IPS-NIHi11 (cell line): Measurements from ENCODE around the gene NR5A1.

Experiments used
- DNase-seq: peaks from one replicate; pipeline ENCODE4 v3.0.0; 2012; ENCODE audit warnings: mixed read lengths, low spot score

Gene NR5A1

DNA sequence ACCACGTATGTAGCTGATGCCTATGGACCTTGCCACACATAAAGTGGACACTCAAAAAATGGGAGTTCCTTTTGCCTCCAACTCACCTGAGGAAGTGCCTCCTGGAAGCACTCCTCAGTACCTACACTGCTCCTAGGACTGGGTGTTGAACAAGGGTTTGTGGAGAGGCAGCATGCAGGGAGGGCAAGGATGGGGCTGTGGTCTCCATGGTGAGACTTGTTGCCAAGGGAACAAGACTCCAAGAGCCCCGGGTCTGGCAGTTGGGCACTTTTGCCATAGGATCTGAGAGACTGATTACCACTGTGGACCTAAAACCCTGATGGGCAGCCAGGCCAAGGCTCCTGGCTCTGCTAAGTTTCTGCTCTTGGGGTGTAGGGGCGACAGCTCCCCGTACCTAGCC lies 6.9 kb upstream of the NR5A1 start:
- no peak for DNase-seq

DNA sequence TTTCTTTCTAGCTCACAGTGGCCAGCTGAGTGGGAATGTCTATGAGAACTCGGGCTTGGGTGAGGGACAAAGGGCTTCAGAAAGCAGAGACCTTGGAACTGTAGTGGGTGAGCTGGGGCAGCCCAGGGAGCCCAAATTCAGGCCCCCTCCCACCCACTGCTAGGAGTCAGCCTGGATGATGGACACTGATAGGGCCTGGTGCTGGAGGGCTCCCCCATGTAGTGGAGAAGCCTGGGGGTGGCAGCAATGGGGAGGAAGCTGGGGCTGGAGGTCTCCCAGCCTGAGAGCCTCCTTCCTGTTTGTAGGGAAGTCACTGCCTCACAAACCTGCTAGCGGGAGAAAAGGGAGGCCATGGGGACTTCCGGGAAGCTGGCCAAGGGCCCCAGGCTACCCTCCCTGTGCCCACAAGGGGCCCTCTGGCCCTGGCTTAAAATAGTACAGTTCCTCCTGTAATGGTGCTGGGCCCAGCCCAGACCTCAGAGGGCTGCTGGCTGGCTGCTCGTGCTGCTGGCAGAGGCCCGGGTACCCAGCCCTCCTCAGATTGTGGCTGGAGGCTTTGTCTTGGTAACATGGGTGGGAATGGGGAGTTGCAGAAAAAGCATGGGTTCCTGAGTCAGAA lies 6.3 kb upstream of the NR5A1 start:
- DNase-seq: no peak

DNA sequence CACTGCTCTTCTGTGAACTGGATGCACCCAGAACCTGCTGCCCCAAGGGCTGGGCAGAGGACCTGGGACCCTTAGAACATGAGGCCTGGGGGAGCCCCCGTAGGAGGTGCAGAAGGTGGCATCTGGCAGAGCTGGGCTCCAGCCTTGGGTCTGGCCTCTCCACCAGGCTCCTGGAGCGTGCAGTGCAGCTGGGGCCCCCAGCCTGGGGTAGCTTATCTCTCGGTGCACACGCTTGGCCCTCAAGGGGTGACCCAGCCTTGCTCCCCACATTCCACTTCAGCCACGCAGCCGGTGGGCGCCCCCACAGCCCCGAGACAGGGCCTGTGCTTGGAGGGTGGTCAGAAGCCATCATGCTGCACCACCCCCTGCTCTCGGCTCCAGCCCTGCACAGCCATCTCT lies 5.6 kb upstream of the NR5A1 start:
- DNase-seq: no peak

DNA sequence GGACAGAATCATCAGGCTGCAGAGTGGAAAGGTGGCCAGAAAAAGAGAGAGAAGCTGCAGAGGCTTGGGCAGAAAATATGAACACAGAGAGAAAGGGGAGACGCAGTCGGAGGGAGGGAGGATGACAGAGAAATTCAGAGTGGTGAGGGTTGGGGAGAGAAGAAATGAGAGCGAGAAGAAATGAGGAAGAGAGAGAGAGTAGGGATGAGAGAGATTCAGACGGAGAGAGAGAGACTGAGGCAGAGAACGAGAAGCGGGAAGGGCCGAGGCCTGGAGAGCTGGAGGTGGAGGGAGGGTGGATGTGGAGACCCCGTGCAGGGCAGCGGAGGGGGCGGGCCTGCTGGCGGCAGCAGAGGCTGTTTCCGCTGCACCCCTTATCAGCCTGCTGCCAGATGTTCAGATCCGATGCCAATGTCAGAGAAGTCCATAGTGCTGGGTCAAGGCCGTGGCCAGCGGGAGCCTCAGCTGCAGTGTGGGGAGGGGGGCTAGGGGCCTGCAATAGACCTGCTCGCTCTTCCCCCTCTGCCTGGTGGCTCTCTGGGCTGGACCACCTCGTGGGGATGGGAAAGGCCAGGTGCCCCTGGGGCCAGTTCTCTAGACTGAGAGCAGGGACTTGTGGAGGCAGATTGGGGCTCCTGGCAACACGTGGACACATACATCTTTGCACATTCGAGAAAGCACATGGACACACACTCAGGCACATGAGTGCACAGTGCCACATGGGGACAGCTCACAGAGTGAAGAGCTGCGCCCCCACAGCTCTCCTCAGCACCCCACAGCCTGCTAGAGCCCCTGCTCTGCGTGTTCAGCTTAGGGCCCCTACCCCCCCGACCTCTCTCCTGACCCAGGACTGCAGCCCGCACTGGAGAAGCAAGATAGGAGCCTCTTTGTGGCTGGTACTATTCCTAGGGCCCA lies 4.9 kb upstream of the NR5A1 start:
- DNase-seq: no peak

DNA sequence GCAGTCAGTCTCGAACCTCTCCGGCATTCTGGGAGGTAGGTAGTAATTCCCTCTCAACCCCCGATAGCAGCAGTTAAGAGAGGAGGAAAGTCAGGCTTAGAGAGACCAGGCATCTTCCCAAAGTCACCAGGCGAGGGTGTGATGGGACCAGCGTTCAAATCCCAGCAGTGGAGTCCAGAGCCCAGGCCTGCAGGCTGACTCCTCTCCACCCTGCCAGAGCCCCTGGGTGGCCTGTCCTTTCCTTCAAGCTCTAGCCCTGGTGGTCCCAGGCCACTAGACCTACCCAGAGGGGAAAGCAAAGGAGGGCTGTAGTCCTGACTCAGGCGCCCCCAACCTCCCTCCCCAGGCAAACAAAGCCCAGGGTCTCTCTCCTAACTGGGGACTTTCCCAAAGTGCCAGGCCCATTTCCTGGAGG lies 4.2 kb upstream of the NR5A1 start:
- DNase-seq: peak; percentile 61

DNA sequence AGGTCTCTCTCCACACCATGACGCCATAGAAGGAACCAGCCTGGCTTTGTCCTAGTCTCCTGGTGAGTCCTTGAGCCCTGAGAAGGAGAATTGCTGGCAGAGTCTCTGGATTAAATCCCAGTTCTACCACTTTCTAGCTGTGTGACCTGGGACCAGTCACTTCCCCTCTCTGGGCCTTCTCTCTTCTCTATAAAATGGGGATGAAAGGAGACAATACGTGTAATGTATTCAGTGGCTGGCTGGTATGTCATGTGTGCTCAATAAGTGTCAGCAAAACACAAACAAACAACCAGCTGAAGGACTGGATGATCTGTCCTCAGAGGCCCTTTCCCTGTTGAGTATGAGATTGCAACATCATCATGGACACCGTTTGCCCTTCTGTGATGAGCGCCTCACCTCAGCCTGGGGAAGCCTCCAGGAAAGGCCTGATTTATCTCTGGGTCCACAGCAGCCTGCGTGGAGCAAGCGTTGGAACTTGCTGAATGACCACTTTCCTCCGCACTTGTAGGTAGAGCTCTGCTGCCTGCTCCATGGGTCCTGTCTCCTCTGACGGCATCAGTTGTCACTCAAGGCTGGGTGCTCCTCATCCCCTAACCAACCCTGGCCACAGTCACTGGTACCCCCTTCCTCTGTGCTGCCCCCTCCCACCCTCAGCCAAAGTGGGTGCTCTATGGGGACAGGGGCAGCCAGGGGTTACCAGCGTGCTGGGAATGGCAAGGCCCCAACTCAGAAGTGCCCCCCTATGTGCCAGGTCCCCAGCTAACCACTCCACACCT lies 3.6 kb upstream of the NR5A1 start:
- DNase-seq: no peak

DNA sequence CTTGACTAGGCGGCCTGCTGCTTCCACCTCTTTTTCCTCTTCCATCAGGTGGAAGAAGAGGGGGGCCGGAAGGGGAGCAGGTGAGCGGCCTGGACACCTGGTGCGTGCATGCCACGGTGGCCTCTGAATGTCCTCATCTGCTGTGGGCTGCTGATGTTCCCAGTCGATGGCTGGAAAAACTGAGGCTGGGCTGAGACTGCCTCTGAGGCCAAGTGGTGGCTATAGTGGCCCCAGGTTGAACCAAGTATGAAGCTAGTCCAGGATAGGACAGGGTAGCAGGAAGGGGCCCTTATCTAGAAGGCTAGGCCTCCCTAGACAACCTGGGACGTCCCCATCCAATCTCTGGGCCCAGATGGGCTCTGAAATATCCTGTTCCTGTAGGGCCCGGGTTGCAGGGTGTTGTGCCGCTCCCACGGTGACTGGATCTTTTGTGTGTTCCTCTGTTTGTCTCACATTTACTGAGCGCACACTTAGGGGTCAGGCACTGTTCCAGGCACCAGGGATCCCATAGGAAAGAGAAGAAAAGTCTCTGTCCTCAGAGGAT lies 753 bp upstream of the NR5A1 start:
- DNase-seq: no peak

DNA sequence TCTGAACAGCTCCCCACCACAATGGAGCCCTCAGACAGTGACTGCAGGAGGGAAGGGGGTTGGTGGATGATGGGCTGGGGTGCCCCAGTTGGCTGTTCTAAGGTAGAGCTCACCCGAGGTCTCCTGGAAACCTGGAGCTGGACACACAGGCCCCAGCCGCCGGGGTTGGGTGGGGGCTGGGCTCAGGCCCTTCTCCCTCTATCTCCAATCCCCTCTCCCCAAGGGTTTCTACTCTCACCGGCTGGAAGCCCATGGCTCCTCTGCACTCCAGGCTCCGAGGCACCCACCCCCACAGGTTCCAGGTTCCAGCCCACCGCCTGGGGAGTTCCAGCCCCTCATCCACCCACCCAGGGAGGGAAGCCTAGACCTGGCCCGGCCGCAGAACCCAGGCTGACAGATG lies 766 bp downstream of the NR5A1 start:
- no peak for DNase-seq

DNA sequence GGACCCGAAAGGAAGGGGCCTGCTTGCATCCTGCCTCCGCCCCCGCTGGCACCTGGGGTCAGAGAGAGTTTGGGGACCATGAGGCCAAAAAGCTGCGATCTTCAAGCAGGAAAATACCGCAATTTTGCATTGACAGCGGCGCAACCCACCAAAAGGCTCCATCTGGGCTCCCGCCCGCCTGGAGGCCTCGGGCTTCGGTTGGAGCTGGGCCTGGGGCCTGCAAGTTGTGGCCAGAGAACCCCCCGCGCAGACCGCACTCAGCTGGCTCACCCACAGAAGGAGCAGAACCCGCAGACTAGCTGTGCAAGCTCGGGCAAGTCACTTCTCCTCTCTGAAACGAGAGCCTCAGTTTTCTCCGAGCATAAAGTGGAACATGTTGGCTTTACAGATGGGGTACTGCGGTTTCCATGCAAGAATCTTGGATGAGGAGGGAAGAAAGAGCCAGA lies 1.3 kb downstream of the NR5A1 start:
- DNase-seq: no peak

DNA sequence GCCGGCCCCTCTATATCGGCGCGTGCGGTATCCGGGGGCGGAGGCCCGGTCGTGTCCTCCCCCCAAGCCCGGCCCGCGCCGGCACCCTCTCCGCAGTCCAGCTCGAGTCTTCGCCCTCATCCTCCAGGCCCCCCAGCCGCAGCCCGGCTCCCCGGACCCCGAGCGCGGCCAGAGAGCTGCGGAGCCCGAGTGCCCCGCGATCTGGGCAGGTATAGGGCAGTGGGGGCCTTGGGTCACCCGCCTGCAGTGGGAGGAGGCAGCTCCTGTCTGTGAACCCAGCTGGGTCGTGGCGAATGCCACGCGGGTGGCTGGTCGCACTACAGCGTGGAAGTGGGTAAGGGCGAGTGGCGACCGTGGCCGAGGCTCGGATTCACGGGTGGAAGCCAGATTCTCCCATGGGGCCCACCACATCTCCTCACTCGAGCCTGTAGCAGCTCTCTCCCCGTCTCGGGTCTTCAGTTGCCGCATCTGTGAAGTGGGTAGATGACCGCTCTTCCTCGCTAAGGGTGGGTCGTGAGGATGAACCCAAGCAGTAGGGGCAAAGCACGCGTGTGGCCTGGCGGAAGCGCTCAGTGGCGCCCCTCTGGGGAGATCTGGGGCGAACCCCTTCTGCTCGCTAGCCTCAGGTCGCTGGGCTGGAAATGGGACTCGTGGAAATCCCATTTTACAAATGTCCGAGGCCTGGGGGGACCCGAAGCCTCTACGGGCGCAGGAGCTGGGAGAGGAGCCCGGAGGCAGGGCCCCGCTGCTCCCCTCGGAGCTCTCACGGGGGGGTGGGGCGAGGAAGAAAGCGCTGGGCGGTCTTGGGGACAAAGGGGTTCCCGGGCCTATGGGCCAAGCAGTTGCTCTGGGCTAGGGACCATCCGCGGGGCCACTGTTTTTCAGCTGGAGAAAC lies 1.9 kb downstream of the NR5A1 start:
- DNase-seq: peak; percentile 67

DNA sequence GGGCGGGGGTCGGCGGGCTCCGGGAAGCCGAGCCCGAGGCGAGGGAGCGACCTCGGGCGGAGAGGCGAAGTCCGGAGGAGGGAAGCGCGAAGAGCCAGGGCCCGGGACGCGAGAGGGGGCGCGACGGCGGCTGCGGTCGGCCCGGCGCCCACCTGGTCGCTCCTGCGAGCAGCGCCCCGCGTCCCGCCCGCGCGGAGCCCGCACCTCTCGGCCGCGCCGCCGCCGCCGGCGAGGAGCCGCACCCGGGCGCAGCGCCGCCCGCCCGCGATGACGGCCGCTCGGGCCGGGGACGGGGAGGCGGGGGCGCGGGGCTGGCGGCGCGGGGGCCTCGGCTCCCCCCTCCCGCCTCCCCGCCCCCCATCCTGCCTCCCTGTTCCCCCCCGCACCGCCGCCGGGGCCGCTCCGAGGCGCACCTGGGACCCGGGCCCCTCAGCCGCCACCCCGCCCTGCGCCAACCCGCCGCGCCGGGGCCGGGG lies 2.6 kb downstream of the NR5A1 start:
- peak; percentile 63 for DNase-seq

DNA sequence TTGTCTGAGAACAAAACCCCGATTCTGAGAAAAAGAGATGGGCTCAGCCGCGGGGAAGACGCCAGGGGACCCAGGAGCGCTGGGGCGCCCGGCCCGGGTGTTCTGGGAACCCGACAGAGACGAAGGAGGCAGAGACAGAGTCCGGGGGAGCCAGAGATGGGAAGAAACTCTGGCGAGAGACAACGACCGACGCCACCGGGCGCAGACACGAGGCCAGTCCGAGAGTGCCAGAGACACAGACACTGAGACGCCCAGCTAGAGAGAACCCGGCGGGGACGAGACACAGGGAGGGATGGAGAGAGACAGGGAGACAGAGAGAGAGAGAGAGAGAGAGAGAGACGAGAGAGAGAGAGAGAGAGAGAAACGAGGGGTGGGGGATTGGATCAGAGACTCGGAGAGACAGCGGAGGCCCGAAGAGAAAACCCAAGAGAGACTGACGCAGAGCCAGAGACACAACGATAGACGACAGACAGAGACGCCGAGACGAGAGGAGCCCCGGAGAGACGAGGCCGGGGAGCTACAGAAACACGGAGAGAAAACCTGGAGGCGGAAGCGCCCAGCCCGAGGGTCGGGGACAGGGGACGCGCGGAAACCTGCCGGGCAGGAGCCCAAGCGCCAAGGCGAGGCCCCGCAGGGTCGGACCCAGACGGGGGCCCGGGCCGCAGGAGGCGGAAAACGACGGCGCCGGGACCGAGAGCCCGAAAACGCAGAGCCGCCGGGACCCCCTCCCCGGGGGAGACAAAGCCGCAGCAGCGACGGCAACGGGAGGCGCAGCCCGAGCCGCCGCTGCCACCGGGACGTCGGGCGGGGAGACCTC lies 3.3 kb downstream of the NR5A1 start:
- no peak for DNase-seq

DNA sequence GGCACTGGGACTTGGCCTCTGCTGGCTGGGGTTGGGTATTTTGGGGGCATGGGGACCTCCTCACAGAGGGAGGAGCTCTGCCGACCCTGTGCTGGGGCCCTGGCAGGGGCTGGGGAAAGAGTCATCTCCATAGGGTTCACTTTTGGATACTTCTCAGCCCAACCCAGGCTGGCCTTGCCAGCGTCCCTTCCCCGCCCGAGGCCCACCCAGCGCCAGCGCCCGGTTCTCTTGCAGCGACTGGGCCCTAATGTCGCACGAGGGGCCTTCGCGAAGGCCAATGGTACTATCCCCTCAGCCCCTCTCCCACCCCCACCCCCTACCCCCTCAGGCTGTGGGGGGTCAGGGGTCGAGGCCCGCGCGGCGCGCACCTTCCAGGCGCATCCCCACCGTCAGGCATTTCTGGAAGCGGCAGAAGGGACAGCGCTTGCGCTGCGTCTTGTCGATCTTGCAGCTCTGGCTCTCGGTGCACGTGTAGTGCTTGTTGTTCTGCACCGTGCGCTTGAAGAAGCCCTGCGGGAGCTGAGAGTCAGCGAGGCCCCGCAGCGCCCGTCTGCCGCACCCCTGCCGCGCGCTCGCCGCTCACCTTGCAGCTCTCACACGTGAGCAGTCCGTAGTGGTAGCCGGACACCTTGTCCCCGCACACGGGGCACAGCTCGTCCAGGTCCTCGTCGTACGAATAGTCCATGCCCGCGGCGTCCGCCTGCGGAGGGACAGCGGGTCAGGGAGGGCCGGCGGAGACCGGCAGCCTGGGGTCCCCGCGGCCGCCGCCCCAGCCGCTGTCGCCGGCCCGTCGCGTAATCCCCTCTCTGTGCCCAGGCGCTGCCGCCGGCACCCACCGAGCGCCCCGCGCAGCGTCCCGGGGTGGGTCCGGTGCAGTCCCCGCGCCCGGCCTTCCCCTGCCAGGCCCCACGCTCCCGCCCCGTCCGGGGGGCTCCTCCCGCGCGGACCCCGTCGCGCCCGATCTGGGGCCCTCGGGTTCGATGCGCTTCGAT lies 4.2 kb downstream of the NR5A1 start:
- no peak for DNase-seq

DNA sequence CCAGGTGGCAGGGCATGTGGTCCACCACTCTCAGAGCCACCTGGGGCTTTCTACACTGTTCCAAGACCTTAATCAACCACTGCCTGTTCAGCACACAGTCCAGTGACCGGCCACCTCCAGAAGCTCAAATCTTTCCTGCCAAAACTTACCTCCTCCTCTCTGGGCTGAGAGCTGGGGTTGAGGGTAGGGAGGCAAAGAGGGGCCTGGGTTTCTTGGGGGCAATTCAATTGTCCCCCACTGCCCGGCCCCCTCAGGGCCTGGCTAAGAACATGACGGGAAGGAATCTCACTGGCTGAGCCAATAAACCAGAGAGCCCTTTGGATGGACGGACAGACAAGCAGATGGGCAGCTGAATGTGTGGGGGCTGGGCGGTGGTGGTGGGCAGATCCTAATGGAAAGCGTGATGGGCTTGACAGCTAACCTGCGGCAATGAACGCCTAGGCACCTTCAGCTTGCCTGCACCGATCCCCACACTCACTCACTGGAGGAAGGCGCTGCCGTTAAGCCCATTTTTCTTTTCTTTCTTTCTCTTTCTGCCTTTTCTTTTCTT lies 5.4 kb downstream of the NR5A1 start:
- DNase-seq: no peak

DNA sequence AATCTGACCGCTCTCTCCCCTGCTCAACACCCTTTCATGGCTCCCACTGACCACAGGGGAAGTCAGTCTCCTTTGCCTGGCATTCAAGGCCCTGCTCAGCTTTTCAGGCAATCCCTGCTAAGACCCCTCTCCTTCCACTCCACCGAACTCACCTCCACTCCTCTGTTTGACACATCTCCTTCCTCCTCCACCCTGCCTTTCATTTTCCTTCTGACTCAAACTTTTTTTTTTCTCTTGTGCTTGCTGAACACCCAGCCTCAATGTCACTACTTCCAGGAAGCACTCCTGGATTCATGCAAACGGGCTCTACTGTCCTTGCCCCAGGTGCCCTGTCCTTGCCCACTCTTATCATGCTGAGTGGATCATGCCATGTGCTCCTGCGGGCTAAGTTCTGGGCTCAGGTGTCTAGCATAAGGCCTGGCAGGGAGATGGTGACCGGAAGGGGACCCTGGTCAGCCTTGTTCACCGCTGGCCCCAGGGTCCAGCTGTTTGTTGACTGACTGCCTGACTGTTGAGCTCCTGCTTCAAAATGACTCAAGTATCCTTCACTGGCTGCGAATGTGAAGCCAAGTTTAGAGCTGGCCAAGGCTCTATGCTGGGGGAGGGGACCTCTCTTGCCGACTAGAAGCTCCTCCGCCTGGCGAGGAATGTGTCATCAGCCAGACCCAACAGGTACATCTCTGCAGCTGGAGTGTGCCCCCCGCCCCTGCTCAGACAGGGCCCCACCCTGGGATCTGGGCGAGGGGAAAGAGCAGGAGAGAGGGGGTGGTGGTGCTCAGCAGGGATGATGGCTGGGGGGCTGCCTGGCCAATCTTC lies 6.2 kb downstream of the NR5A1 start:
- DNase-seq: no peak

DNA sequence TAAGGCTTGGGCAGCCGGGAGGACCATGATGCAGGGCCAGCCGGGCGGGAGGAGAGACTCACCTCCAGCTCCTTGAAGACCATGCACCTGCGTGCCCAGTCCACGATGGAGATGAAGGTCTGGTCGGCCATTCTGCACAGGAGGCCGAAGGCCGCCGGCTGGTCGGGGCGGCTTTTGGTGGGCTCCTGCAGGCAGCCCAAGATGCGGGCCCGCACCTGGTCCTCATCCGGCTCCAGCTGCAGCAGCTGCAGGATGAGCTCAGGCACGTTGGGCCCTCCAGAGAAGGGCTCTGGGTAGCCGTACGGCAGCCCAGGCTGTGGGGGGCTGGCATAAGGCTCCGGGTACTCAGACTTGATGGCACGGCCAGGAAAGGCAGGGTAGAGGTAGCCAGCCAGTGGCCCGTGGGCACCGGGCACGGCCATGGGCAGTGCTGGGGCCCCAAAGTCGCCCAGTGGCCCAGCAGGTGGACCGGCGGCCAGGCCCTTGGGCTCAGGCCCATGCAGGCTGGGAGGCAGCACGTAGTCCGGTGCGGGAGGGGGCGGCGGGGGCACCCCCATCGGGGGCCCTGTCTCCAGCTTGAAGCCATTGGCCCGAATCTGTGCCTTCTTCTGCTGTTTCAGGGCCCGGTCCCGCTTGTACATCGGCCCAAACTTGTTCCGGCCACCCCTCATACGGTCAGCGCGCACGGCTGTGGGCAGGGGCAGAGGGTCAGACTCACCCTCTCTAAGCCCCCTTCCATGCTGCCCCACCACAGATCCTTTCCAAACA lies 7.0 kb downstream of the NR5A1 start:
- DNase-seq: no peak

DNA sequence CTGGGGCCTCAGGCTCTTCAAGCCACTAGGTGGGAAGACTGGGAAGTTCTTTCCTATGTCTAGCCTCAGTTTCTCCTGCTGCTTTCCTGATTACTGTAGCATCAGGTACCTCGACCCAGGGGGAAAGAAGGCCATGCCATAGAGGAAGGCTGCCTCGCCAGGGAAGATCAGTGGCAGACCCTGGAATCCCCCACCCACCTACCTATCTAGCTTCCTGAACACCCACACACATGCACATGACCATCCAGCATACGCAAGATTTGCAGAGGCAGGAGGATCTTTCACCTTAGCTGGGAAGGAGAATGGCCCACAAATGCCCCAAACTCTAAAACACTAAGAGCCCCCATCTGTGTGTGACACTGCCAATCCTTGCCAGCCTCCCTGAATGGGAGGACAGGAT lies 8.0 kb downstream of the NR5A1 start:
- no peak for DNase-seq
